CD4-positive, alpha-beta T cell treated with Interleukin-17A for 1 hour (primary cell): ENCODE data around the gene GPD1L.
A peak's percentile ranks its signal among the peaks of the same experiment; 100 is the strongest.
"Not testable (repeated sequence)": the region's sequence is repeated elsewhere in the genome, so short reads cannot be mapped to it uniquely, and the experiment has no call there.

Source experiments
- DNase-seq: peaks from one replicate; pipeline ENCODE4 v3.0.0-alpha.2; 2020

The GPD1L gene

DNA sequence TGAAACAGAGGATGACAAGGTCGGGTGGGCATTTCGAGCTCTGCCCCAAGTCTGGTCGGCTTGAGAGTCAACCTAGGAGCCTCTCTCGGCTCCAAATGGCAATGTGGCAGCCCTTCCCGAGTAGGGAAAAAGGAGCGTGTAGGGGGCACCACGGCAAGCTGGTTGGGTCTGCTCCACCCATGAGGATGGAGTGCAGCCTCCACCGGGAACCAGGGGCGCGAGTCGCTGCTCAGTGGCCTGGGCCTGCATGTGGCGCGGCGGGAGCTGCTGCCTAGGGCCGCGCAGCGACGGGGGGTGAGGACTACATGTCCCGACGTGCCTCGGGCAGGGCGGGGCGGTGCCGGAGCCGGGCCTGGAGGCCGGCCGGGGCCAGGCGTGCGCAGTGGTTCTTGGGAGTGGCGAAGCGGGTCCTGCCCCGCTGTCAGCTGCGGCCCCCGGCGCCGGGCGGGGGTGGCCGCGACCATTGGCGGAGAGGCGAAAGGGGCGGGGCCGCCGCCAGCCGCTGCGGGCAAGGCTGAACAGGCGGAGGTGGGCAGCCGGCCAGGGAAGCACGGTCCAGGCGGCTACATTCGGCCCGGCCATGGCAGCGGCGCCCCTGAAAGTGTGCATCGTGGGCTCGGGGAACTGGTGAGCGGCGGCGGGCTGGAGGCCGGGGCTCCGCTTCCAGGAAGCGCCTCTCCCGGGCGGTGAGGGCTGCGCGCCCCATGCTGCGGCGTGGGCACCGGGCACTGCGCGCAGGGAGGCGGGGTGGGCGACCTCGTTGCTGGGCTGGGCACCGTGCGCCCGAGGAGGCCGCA, at the start of gene GPD1L:
GPD1L (plus strand) TSS at position 489 of the 797 bp plus-strand sequence; CDS start at position 581, 92 bp downstream.
- DNase-seq: peak; percentile 93

DNA sequence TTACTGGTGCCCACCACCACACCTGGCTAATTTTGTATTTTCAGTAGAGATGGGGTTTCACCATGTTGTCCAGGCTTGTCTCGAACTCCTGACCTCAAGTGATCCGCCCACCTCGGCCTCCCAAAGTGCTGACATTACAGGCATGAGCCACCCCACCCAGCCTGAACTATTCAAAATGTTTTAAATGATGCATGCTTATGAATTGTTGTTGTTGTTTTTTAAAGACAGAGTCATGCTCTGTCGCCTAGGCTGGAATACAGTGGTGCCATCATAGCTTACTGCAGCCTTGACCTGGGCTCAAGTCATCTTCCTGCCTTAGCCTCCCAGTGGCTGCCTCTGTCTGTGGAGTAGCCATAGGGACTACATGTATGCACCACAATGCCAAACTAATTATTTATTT, 48.0 kb upstream of the GPD1L start:
- DNase-seq: not testable (repeated sequence)

DNA sequence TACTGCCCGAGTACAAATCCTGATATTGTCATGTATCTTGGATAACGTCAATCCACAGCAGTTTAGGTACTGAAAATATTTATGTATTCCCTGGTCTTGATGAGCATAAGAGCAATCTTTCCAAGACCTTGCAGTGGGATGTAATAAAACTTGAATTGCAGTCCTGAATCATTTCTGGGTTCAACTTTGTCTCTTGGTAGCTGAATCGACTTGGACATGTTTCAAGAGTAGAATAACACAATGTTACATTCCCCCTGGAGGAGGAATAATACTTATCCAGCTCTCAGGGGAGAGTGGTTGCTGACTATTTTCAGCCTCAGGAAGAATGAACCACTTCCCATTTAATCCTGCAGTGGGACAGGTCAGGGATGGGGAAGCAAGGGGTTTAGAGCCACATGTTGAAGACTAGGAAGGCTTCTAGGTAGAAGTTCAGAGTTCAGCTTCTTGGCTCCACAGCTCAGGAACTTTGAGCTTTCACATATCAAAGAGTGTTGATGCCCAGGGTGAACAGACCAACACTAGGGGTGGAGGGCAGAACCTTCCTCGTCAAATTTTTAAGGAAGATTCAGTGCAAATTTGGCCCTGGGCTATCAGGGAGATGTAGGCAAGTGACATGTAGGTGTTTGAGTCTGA, 43.4 kb upstream of the GPD1L start:
- DNase-seq: no peak

GRCh38 chr3:32066686-32067085, 39.7 kb upstream of the GPD1L start:
- DNase-seq: no peak

DNA sequence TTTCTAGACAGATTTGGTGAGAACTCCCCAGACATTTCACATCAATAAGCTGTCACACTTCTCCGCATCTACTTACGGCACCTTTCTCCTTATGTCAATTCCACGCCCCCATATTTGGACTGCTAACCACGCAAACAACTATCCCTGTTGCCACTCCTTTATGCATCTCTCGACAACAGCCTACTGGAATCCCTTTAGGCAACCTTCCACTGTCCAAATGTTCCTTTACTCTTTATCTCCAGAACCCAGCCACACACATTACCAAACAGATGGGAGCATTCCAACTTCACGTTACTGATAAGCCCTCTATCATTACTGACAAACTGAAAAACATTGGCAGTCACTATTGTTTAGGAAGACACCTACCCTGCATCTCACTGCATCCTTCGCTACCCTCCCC, 32.2 kb upstream of the GPD1L start:
- DNase-seq: not testable (repeated sequence)

- DNase-seq: no peak
Observed at GRCh38 chr3:32076566-32076965, 29.9 kb upstream of the GPD1L start.

DNA sequence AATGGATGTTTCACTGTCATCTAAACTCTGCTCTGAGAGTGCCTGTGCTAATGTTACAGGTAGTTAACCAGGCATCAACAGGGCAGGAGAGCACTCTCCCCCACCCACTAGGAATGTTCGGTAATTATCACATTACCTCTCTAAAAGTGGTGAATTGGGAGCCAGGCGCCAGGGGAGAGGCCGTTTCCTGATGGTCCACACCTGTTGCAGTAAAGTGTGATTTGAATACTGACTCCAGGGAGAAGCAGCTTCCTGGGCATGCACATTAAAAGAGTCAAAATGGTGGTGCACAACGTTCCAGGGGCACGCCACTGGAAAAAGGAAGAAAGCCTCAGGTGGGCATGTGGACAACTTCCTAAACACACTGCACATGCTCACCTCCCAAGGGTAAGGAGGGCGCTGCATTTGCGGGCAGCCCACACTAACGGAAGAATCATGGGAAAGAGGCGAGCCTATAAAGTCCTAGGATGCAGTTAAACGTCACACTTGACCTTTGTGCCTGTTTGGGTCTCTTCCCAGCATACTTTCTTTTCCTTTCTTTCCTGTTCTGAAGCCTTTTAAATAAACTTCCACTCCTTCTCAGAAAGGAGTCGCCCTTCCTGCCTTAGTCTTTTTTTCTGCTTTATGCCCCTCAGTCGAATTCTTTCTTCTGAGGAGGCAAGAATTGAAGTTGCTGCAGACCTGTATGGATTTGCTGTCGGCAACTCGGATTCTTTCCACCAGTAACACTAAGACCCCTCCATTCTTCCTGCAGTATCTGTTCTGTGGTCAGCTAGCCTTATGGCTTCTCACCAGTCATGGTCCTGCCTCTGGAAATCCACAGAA, 28.9 kb upstream of the GPD1L start:
- no peak for DNase-seq

- DNase-seq: no peak
Observed at GRCh38 chr3:32078085-32078634, 28.3 kb upstream of the GPD1L start.

DNA sequence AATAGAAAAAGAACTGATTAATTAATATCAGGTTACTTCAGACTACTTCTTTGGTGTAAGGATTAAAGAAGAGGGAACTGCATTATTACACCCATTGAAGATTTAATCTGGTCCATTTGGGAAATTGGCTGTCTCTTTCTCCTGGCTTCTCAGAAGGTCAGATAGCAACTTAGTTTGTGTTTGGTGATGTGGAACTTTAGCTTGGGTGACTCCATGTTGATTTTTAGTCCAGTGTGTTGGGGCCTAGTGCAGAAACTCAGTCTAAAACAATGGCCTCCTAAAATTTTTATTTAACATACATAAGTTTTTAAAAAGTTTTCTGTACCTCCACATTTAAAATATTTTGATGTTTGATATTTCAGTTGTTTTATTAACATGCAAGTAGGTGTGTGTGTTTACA, 27.6 kb upstream of the GPD1L start:
- DNase-seq: no peak

GRCh38 chr3:32082721-32083120, 23.7 kb upstream of the GPD1L start:
- DNase-seq: no peak

- DNase-seq: no peak
Observed at GRCh38 chr3:32083702-32084270, 22.6 kb upstream of the GPD1L start.

- no peak for DNase-seq
Observed at GRCh38 chr3:32084870-32085269, 21.6 kb upstream of the GPD1L start.

GRCh38 chr3:32086464-32086863, 20.0 kb upstream of the GPD1L start:
- no peak for DNase-seq

DNA sequence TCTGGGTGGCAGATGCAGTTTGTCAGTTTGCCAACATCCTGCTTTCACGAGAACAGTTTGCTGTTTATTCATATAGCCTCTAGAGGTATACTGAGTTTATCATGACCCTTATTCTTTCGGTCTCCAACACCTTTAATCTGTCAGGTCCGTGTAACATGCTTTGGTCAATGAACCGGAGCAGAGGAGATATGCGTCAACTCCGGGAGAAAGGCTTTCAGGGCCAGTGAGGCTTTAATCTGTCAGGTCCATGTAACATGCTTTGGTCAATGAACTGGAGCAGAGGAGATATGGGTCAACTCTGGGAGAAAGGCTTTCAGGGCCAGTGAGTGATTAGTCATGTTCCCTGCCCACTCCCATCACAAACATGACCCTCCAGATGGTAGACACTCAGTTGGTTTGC, 16.9 kb upstream of the GPD1L start:
- no peak for DNase-seq

- no peak for DNase-seq
Observed at GRCh38 chr3:32093204-32093603, 13.2 kb upstream of the GPD1L start.

GRCh38 chr3:32095431-32095830, 11.0 kb upstream of the GPD1L start:
- no peak for DNase-seq

- DNase-seq: no peak
Observed at GRCh38 chr3:32097768-32098167, 8.7 kb upstream of the GPD1L start.

- DNase-seq: no peak
Observed at GRCh38 chr3:32098528-32098927, 7.9 kb upstream of the GPD1L start.

DNA sequence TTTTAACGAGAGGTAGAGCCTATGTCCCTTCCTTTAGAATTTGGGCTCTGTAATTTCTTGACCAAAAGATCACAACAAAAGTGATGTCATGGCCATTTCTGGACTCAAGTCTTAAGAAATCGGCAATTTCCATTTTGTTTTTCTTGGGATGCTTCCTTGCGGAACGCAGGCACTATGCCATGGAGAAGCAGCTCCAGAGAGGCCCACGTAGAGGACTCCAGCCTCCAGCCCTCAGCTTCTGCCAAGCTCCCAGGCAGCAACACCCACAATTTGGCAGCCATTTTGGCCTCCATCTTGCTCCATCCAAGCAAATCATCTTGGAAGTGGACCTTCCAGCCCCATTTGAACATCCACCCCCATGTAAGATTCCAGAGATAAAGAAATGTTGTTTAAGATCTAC, 6.0 kb upstream of the GPD1L start:
- no peak for DNase-seq

DNA sequence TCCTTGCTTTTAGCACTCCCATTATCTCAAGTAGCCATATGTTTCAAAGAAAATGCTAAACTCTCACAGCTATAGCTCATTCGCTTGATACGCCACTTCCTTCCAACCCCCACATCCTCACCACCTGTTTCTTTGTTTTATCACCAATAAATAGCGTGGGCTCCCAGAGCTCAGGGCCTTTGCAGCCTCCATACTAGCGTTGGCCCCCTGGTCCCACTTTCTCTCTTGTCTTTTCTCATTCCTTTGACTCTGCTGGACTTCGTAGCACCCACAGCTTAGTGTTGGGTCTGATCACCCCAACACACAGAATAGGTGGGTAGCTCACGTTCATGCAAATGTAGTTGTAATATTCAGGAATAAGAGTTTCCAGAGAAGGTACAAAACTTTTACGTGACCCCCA, 4.1 kb upstream of the GPD1L start:
- DNase-seq: no peak

DNA sequence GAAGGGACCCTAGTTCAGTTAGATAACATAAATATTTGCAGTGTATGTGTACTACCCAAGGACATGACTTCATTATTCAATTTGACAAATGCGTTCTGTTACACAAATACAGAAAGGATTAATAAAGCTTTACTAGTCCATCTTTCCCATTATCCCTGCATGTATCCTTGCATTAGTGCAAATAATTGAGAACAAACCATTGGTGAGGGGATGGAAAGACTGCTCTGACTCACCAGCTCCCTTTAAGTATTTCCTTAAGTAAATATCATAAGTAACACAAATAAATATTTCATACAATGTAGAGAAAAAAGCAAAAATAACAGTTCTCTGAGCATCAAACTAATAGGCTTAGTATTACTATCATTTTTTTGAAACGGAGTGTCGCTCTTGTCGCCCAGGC, 1.9 kb upstream of the GPD1L start:
- DNase-seq: no peak

GRCh38 chr3:32105291-32106131, 909 bp upstream of the GPD1L start:
- DNase-seq: no peak
